Mucosa of descending colon (tissue), 3 donors: Measurements from ENCODE around the gene PHF20. TPM values are rescaled to one million over a fixed set of nuclear protein-coding genes. Genes with fewer than 3 reads are reported as not detected.
"Not testable (repeated sequence)": the region's sequence is repeated elsewhere in the genome, so short reads cannot be mapped to it uniquely, and the experiment has no call there.

Experiments used
- ATAC-seq: fragments of 200-7000 bp; cut with Tn5 transposase; one replicate; pipeline ENCODE4 v1.9.1; 2020; ENCODE audit warnings: mild to moderate bottlenecking, moderate library complexity
- DNase-seq, 3 donors: peaks; one replicate each; pipeline ENCODE4 v3.0.0-alpha.2; 2020
- H3K36me3 ChIP-seq: fragments of 200-600 bp; one replicate; pipeline ENCODE4 v1.8.0; 2021; ENCODE audit warnings: low read depth, mild to moderate bottlenecking
- H3K4me1 ChIP-seq: fragments of 200-600 bp; one replicate; pipeline ENCODE4 v1.8.0; 2021; ENCODE audit warnings: low read depth, mild to moderate bottlenecking
- H3K4me3 ChIP-seq: fragments of 200-600 bp; one replicate; pipeline ENCODE4 v1.8.0; 2021; ENCODE audit warnings: mild to moderate bottlenecking
- H3K9me3 ChIP-seq: fragments of 200-600 bp; one replicate; pipeline ENCODE4 v1.8.0; 2021; ENCODE audit warnings: mild to moderate bottlenecking
- intact Hi-C, 2 donors: fragments of 100-400 bp; cut with DNase I in 1 of 2; cut with micrococcal nuclease in 1 of 2; formaldehyde crosslinking; loops; one replicate each; pipeline versions ENCODE4 v1.11.0 to v1.11.1; 2022; cut with DNase I, micrococcal nuclease
- total RNA-seq, 3 donors: library from RNA; stranded (reverse); fragmentation: NEBNext Ultra II Directional in 2 of 3; extraction: Animal tissue kit (Norgen Biotek cat#: 25700) in 2 of 3; gene quantifications; one replicate each; pipeline versions ENCODE4 v1.2.1 to v1.2.4, GENCODE V29; 2021 to 2023
- TF ChIP-seq, protein P1 (sequence below): fragments of 200-600 bp; IDR thresholded peaks from one replicate; pipeline ENCODE4 v1.8.0; 2022; ENCODE audit warnings: antibody characterized with exemption, mild to moderate bottlenecking
- donor health status: DM: no; HTN: no; CAD: no; lungs with moderate emphysema.
- donor health status: DM: no; HTN: no; CAD: no.
- donor health status: DM: no; HTN: yes; CAD: no.

Gene PHF20
- total RNA-seq, 3 donors from 2014 or later = 23.3 to 61.1 (median 28.5) TPM

DNA sequence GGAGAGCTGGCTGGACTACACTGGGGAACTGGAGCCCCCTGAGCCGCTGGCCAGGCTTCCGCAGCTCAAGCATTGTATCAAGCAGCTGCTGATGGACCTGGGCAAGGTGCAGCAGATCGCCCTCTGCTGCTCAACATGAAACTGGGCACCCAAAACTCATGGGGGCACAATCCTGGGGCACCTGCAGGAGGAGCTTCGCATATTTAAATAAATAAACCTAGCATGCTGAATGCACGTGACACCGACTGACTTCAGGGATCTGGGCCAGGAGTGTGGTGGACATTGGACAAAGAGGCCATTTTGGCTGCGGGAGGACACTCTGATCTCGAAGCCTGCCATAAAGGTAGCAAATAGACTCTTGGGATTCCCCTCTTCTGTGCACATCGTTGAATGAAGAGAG lies 175.7 kb downstream of the PHF20 start:
- Histone ChIP-seq H3K4me3 (no peak overlapping the region), H3K36me3 (no peaks in the 10 kb centered on the region), H3K9me3 (no peaks in the 10 kb centered on the region), H3K4me1 (peaks cover 6% of the 10 kb centered on the region)
- DNase-seq = no peak
- intact Hi-C loops = no loop called here
- TF ChIP-seq, protein P1, sequence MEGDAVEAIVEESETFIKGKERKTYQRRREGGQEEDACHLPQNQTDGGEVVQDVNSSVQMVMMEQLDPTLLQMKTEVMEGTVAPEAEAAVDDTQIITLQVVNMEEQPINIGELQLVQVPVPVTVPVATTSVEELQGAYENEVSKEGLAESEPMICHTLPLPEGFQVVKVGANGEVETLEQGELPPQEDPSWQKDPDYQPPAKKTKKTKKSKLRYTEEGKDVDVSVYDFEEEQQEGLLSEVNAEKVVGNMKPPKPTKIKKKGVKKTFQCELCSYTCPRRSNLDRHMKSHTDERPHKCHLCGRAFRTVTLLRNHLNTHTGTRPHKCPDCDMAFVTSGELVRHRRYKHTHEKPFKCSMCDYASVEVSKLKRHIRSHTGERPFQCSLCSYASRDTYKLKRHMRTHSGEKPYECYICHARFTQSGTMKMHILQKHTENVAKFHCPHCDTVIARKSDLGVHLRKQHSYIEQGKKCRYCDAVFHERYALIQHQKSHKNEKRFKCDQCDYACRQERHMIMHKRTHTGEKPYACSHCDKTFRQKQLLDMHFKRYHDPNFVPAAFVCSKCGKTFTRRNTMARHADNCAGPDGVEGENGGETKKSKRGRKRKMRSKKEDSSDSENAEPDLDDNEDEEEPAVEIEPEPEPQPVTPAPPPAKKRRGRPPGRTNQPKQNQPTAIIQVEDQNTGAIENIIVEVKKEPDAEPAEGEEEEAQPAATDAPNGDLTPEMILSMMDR = no peak
- peak; percentile 61 for ATAC-seq

DNA sequence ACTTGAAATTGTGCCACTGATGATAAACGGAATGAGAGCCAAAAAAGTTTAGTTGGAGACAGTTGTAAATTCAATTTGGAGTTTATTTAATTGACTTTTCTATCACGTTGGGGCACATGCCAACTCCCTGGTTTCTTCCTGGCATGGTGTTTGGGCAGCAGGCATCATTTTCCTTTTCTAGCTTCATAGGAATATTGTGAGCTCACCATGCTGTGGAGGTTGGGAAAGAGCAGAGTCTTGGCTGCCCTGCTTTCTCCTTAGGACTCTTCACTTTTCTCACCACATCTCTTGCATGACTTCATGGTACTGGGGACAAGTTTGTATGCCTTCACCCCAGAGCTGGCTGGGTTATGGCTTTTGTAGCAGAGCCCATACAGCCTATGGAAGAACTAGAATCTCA lies 176.1 kb downstream of the PHF20 start:
- Histone ChIP-seq H3K36me3 (no peaks in the 10 kb centered on the region), H3K4me1 (peaks cover 10% of the 10 kb centered on the region), H3K9me3 (no peaks in the 10 kb centered on the region), H3K4me3 (no peak overlapping the region)
- TF ChIP-seq, protein P1 = no peak
- intact Hi-C loops = no loop called here
- no peak for DNase-seq
- no peak for ATAC-seq

- ATAC-seq = no peak
- no peak overlapping the region for H3K4me3 ChIP-seq
- intact Hi-C loops = no loop called here
- DNase-seq = no peak
- H3K9me3 ChIP-seq = no peaks in the 10 kb centered on the region
- no peaks in the 10 kb centered on the region for H3K36me3 ChIP-seq
- H3K4me1 ChIP-seq = peaks cover 15% of the 10 kb centered on the region
- TF ChIP-seq, protein P1 = no peak
Measured at GRCh38 chr20:35950093-35950492, 178.3 kb downstream of the PHF20 start.

GRCh38 chr20:35952080-35952479 lies 180.3 kb downstream of the PHF20 start:
- DNase-seq, H3K36me3 ChIP-seq, intact Hi-C loops, ATAC-seq, H3K4me3 ChIP-seq, H3K9me3 ChIP-seq: not testable (repeated sequence)
- peaks cover 19% of the 10 kb centered on the region for H3K4me1 ChIP-seq

GRCh38 chr20:35952480-35953386 lies 180.9 kb downstream of the PHF20 start:
- ATAC-seq (no peak), DNase-seq (no peak)
- peak overlapping the region; percentile 91 for H3K4me3 ChIP-seq
- no peaks in the 10 kb centered on the region for H3K36me3 ChIP-seq
- peaks cover 19% of the 10 kb centered on the region for H3K4me1 ChIP-seq
- H3K9me3 ChIP-seq = no peaks in the 10 kb centered on the region
- intact Hi-C loops = no loop called here
- TF ChIP-seq, protein P1 = no peak

DNA sequence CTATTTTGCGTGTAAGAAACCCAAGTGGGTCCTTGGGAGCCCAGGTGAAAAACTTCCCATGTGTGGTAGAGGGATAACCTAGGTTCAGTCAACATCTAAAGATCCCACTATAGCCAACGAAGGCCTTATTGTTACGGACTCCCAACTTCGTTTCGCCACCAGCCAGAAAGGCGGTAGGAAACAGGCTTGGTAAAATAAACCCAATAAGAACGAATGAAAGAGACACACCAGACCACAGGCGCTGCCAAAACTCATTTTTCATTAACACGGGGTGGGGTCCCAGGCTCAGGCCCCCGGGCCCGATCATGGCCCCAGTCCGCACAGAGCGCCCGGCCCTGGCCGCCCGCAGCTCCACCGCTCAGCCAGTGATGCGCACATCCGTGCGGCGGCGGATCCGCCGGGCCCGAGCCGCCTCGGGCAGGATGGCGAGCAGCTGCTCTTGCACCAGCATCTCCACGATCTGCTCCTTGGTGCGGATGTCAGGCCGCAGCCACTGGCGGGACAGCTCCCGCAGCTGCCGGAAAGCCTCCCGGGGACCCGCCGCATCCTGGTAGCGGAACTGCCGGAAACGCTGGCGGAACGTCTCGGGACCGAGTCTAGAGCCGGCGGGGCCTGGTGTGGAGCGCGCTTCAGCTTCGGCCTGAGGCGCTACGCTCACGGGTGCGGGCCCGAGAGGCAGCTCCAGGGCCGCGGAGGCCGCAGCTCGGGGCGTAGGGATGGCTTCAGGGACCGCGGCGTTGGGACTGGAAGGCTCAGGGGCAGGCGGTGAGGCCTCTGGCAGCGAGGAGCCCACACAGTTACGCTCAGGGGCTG lies 181.8 kb downstream of the PHF20 start:
- DNase-seq (peak; percentile 49 to 84 (median 78)), ATAC-seq (peak; percentile 51)
- Histone ChIP-seq H3K4me1 (peaks cover 19% of the 10 kb centered on the region), H3K36me3 (no peaks in the 10 kb centered on the region), H3K9me3 (no peaks in the 10 kb centered on the region), H3K4me3 (peak overlapping the region; percentile 91)
- intact Hi-C loops = no loop called here
- TF ChIP-seq, protein P1 = no peak
